AG09309 (cell line): ENCODE results near the gene UBR4.

Experiments
- DNase-seq: peaks from one replicate; pipeline ENCODE4 v3.0.0-alpha.2; 2010; ENCODE audit warnings: low read depth
- H3K4me3 ChIP-seq: 2 replicates; pipeline ENCODE4 v1.5.1; 2011; ENCODE audit warnings: mild to moderate bottlenecking, low read depth, low read length, moderate library complexity; ENCODE audit not compliant: control insufficient read depth
- CTCF ChIP-seq: IDR thresholded peaks from 2 replicates; pipeline ENCODE4 v1.5.1; 2011; ENCODE audit warnings: mild to moderate bottlenecking, low read depth, low read length, inconsistent platforms; ENCODE audit not compliant: insufficient read depth, control insufficient read depth; ENCODE audit errors: missing control alignments

Gene UBR4

GRCh38 chr1:19086176-19086875 is 123.7 kb downstream of the UBR4 start:
- DNase-seq: no peak
- TF ChIP-seq CTCF: no peak
- no peak overlapping the region for H3K4me3 ChIP-seq

GRCh38 chr1:19084206-19084738 is 125.8 kb downstream of the UBR4 start:
- no peak overlapping the region for H3K4me3 ChIP-seq
- DNase-seq: no peak
- TF ChIP-seq CTCF: no peak

- no peak for DNase-seq
- H3K4me3 ChIP-seq: no peak overlapping the region
- no peak for TF ChIP-seq CTCF
Observed at GRCh38 chr1:19083081-19083480, 127.0 kb downstream of the UBR4 start.

GRCh38 chr1:19081218-19081893 is 128.7 kb downstream of the UBR4 start:
- DNase-seq: no peak
- no peak overlapping the region for H3K4me3 ChIP-seq

GRCh38 chr1:19080721-19081120 is 129.3 kb downstream of the UBR4 start:
- H3K4me3 ChIP-seq: no peak overlapping the region
- DNase-seq: no peak
- no peak for TF ChIP-seq CTCF

More at GRCh38 chr1:19081218-19081893, 128.7 kb downstream of the UBR4 start:
- no peak for TF ChIP-seq CTCF

GRCh38 chr1:19079541-19080472 is 130.3 kb downstream of the UBR4 start:
- TF ChIP-seq CTCF: no peak
- H3K4me3 ChIP-seq: no peak overlapping the region
- no peak for DNase-seq
